GM18861 (cell line): Measurements from ENCODE around the gene ELP2.
"Not testable (repeated sequence)": the region's sequence is repeated elsewhere in the genome, so short reads cannot be mapped to it uniquely, and the experiment has no call there.

Experiments
- ATAC-seq: cut with Tn5 transposase; IDR thresholded peaks from one replicate; pipeline ENCODE4 v1.9.1; 2021; ENCODE audit not compliant: unreplicated experiment

Gene ELP2

GRCh38 chr18:36129300-36130038, at the start of gene ELP2, which contains the start of gene SLC39A6:
Gene ELP2, plus strand, starts transcription at chr18:36129899. Its CDS starts 35 bp downstream, at chr18:36129934.
Gene SLC39A6, minus strand, starts transcription at chr18:36129340. Its CDS starts 2,333 bp downstream, at chr18:36127007.
- peak; percentile 78 for ATAC-seq

GRCh38 chr18:36081118-36081517, 48.6 kb upstream of the ELP2 start:
- ATAC-seq = not testable (repeated sequence)

GRCh38 chr18:36083729-36084128, 46.0 kb upstream of the ELP2 start:
- no peak for ATAC-seq

- no peak for ATAC-seq
Measured at GRCh38 chr18:36085195-36085594, 44.5 kb upstream of the ELP2 start.

- no peak for ATAC-seq
Measured at GRCh38 chr18:36086186-36086585, 43.5 kb upstream of the ELP2 start.

- ATAC-seq = no peak
Measured at GRCh38 chr18:36088256-36088655, 41.4 kb upstream of the ELP2 start.

GRCh38 chr18:36089001-36089400, 40.7 kb upstream of the ELP2 start:
- ATAC-seq = no peak

GRCh38 chr18:36092116-36092515, 37.6 kb upstream of the ELP2 start:
- ATAC-seq = not testable (repeated sequence)

- no peak for ATAC-seq
Measured at GRCh38 chr18:36094431-36094830, 35.3 kb upstream of the ELP2 start.

GRCh38 chr18:36095936-36096519, 33.7 kb upstream of the ELP2 start:
- no peak for ATAC-seq

- ATAC-seq = no peak
Measured at GRCh38 chr18:36096955-36097354, 32.7 kb upstream of the ELP2 start.

GRCh38 chr18:36099311-36099710, 30.4 kb upstream of the ELP2 start:
- no peak for ATAC-seq

GRCh38 chr18:36101943-36102342, 27.8 kb upstream of the ELP2 start:
- no peak for ATAC-seq

GRCh38 chr18:36104749-36105148, 24.9 kb upstream of the ELP2 start:
- ATAC-seq = no peak

- ATAC-seq = no peak
Measured at GRCh38 chr18:36107477-36107876, 22.2 kb upstream of the ELP2 start.

GRCh38 chr18:36108196-36108595, 21.5 kb upstream of the ELP2 start:
- no peak for ATAC-seq

GRCh38 chr18:36108601-36109000, 21.1 kb upstream of the ELP2 start:
- no peak for ATAC-seq

- no peak for ATAC-seq
Measured at GRCh38 chr18:36109737-36110136, 20.0 kb upstream of the ELP2 start.

- ATAC-seq = no peak
Measured at GRCh38 chr18:36112302-36112701, 17.4 kb upstream of the ELP2 start.

- no peak for ATAC-seq
Measured at GRCh38 chr18:36114251-36114650, 15.4 kb upstream of the ELP2 start.

GRCh38 chr18:36114738-36115137, 15.0 kb upstream of the ELP2 start:
- no peak for ATAC-seq

GRCh38 chr18:36116771-36117170, 12.9 kb upstream of the ELP2 start:
- ATAC-seq = not testable (repeated sequence)

GRCh38 chr18:36120297-36120696, 9.4 kb upstream of the ELP2 start:
- ATAC-seq = no peak
